ENCODE data around the gene ACOT11. TPM values are rescaled to one million over a fixed set of nuclear protein-coding genes. Genes with fewer than 3 reads are reported as not detected.
A peak's percentile ranks its signal among the peaks of the same experiment; 100 is the strongest.

Gene ACOT11
- total and polyA plus RNA-seq, 2 of the 4 experiments (the other 2 are of a cell fraction): 2.5 to 2.7 TPM

DNA sequence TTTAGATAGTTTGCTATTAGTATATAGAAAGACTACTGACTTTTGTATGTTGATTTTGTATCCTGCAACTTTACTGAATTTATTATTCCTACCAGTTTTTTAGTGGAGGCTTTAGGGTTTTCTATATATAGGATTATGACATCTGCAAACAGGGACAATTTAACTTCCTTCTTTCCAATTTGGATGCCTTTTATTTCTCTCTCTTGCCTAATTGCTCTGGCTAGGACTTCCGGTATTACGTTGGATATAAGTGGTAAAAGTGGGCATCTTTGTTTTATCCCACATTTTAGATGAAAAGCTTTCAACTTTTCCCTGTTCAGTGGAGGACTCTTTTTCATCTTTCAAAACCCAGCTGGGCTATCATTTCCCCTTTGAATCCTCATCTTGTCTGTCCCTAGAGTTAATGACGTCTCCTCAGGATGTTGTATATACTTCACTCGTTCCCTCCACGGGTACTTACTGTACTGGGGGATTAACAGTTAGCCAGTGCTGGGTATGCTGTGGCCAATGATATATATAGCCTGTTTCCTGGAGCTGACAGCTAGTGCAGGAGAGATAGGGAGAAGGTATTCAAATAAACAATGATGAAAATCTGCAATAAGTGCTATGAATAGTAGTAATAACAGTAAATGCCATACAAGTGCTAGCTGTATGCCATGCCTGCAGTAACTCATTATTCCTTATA, 9.8 kb downstream of the ACOT11 start:
- ChIA-PET POLR2A (ENCODE audit: unreplicated experiment) (no interaction called here), CTCF (interaction anchor here (0.6 to 1.5 kb wide), 2 partner anchors 10 to 16 kb away, joined by 4 to 6 read pairs; partner anchors contain the start of gene ACOT11)
- no TSS peak for BruUV-seq (replicated peaks)
- Histone ChIP-seq H4K5ac (ENCODE audit: low read depth, low read length) (no peak overlapping the region), H2AK9ac (replicated peaks; ENCODE audit: low read depth, low read length, poor library complexity) (no peak overlapping the region), H3K27ac (ENCODE audit: insufficient read depth, low read length) (no peak overlapping the region), H2BK20ac (ENCODE audit: low read depth, low read length) (no peak overlapping the region), H3K23ac (ENCODE audit: low read depth, low read length) (no peak overlapping the region), H2AK5ac (ENCODE audit: low read depth, low read length) (no peak overlapping the region), H3K56ac (ENCODE audit: extremely low read depth, insufficient read depth, low read length) (no peak overlapping the region), H3K9ac (ENCODE audit: low read depth, low read length) (no peak overlapping the region), H3K27me3 (ENCODE audit: control insufficient read depth, insufficient read depth, low read length) (no peaks in the 10 kb centered on the region; the same call in none of the 2 replicates), H2BK15ac (ENCODE audit: low read depth, low read length) (no peak overlapping the region), H3K9me1 (ENCODE audit: insufficient read depth, low read length) (no peaks in the 10 kb centered on the region), H3K4ac (ENCODE audit: low read depth, low read length) (no peak overlapping the region), H3K36me3 (ENCODE audit: control insufficient read depth, insufficient read depth, low read length) (no peaks in the 10 kb centered on the region), H2BK5ac (ENCODE audit: low read depth, low read length, poor library complexity, severe bottlenecking) (no peak overlapping the region), H3K4me1 (ENCODE audit: control insufficient read depth, insufficient read depth, low read length) (peaks cover 2% of the 10 kb centered on the region), H3K9me3 (ENCODE audit: control insufficient read depth, insufficient read depth, low read length) (peaks cover 3% of the 10 kb centered on the region; the same call in 1 of the 2 replicates), H3K4me2 (ENCODE audit: low read depth, low read length) (peak overlapping the region; percentile 52), H2BK120ac (ENCODE audit: low read depth, low read length) (no peak overlapping the region), H4K91ac (ENCODE audit: insufficient read depth, low read depth, low read length) (no peak overlapping the region), H3K14ac (replicated peaks; ENCODE audit: low read depth, low read length) (no peak overlapping the region), H4K8ac (ENCODE audit: low read depth in 2 of 2, low read length in 2 of 2) (no peak overlapping the region), H2AFZ (replicated peaks; ENCODE audit: low read length, poor library complexity) (no peak overlapping the region), H3K4me3 (ENCODE audit: insufficient read depth, low read depth, low read length) (no peak overlapping the region), H4K20me1 (ENCODE audit: insufficient read depth, low read length) (no peaks in the 10 kb centered on the region), H3K79me1 (ENCODE audit: low read depth in 1 of 2, low read length in 2 of 2) (no peaks in the 10 kb centered on the region), H3K18ac (ENCODE audit: low read depth, low read length) (no peak overlapping the region)
- intact Hi-C loops (cut with micrococcal nuclease) (no loop called here), dilution Hi-C loops (cut with HindIII; ENCODE audit: low sequenced_read_pairs, unreplicated experiment) (no loop called here), in situ Hi-C loops (cut with MboI; ENCODE audit: low sequenced_read_pairs) (no loop called here)
- ATAC-seq (ENCODE audit: low read depth): peak; percentile 81
- no peak for TF ChIP-seq SMC3 (IDR thresholded peaks at IDR 0.05; ENCODE audit: low read depth, low read length)
- TF ChIP-seq CEBPB (IDR thresholded peaks at IDR 0.05; ENCODE audit: low read depth, low read length): no peak
- no peak for TF ChIP-seq MXI1 (IDR thresholded peaks at IDR 0.05; ENCODE audit: borderline replicate concordance, low read depth, low read length)
- WGBS, 2 experiments (ENCODE audit: extremely low coverage in 2 of 2, insufficient read length in 1 of 2): no CpG with 5 or more reads among the region's 5 CpGs
- DNase-seq: peak; percentile 36
